HepG2 (cell line): ENCODE results near the gene SLC17A9. TPM values are rescaled to one million over a fixed set of nuclear protein-coding genes. Genes with fewer than 3 reads are reported as not detected.

Source experiments
- ATAC-seq: fragments of 200-7000 bp; cut with Tn5 transposase; 3 replicates; pipeline ENCODE4 v1.9.1; 2020; ENCODE audit warnings: mild to moderate bottlenecking, moderate library complexity
- BruUV-seq: library from RNA; stranded (reverse); fragments of 400-500 nt; replicated peaks from 2 replicates; lab custom pipeline; 2021; lab: Mats Ljungman, UMichigan
- CTCF ChIA-PET: fragments of 300-600 bp; formaldehyde crosslinking; extraction: SDS; loops from one replicate; lab custom pipeline; 2021; ENCODE audit warnings: low total read pairs, inconsistent platforms, low intra/inter-chr PET ratio; lab: Yijun Ruan, JAX
- POLR2A ChIA-PET: fragments of 350-600 bp; sonication (Branson Sonifier 250); formaldehyde crosslinking; loops from one replicate; lab custom pipeline; 2020; ENCODE audit warnings: antibody characterized with exemption, inconsistent platforms; lab: Yijun Ruan, JAX
- DNase-seq: peaks from one replicate; pipeline ENCODE4 v3.0.0-alpha.2; 2015; ENCODE audit warnings: low spot score
- FAIRE-seq: peaks from 3 replicates; lab custom pipeline; 2011; peaks lifted over from hg19 to GRCh38; lab: Jason Lieb, UNC
- H2AFZ ChIP-seq: one replicate; pipeline ENCODE4 v1.6.1; 2011; ENCODE audit warnings: low read length, inconsistent platforms
- H3K27ac ChIP-seq: fragments of 300-600 bp; 3 replicates; pipeline ENCODE4 v1.8.0; 2011; ENCODE audit warnings: mixed run types, mild to moderate bottlenecking, mixed read lengths, low read length, inconsistent platforms; ENCODE audit not compliant: insufficient read depth; ENCODE audit errors: extremely low read length
- H3K27me3 ChIP-seq, 2 experiments: fragments of 200-600 bp in 1 of 2; 2 replicates in 1 of 2; 3 replicates in 1 of 2; pipeline versions ENCODE4 v1.6.0 to v1.8.0; 2011; ENCODE audit warnings: low read length in 2 of 2, mild to moderate bottlenecking in 2 of 2, moderate library complexity in 2 of 2, inconsistent platforms in 1 of 2; ENCODE audit not compliant: insufficient read depth in 2 of 2, control insufficient read depth in 1 of 2
- H3K36me3 ChIP-seq, 2 experiments: fragments of 200-600 bp in 1 of 2; replicated peaks in 1 of 2; 2 replicates in 1 of 2; 3 replicates in 1 of 2; pipeline versions ENCODE4 v1.5.1 to v1.8.0; 2011; ENCODE audit warnings: low read length in 2 of 2, inconsistent platforms in 1 of 2; ENCODE audit not compliant: insufficient read depth in 2 of 2, control insufficient read depth in 1 of 2
- H3K4me1 ChIP-seq: 2 replicates; pipeline ENCODE4 v1.5.1; 2012; ENCODE audit warnings: low read length, inconsistent platforms; ENCODE audit not compliant: insufficient read depth
- H3K4me2 ChIP-seq: 2 replicates; pipeline ENCODE4 v1.6.0; 2011; ENCODE audit warnings: low read depth, low read length, inconsistent platforms
- H3K4me3 ChIP-seq, 3 experiments: fragments of 200-600 bp in 1 of 3; sonication (generic), shearing (Covaris generic) in 1 of 3; replicated peaks in 1 of 3; 2 replicates each; pipeline ENCODE4 v1.5.1; 2011 to 2016; ENCODE audit warnings: low read length in 3 of 3, inconsistent platforms in 2 of 3, low read depth in 2 of 3, mild to moderate bottlenecking in 2 of 3, control low read depth in 1 of 3, mixed read lengths in 1 of 3; ENCODE audit not compliant: insufficient read depth in 1 of 3
- H3K79me2 ChIP-seq: one replicate; pipeline ENCODE4 v1.6.1; 2011; ENCODE audit warnings: low read length, inconsistent platforms; ENCODE audit not compliant: insufficient read depth
- H3K9ac ChIP-seq: 2 replicates; pipeline ENCODE4 v1.6.0; 2011; ENCODE audit warnings: mild to moderate bottlenecking, low read depth, low read length, inconsistent platforms; ENCODE audit not compliant: insufficient read depth
- H3K9me3 ChIP-seq: 2 replicates; pipeline ENCODE4 v1.5.1; 2012; ENCODE audit warnings: mild to moderate bottlenecking, low read length
- H4K20me1 ChIP-seq: 2 replicates; pipeline ENCODE4 v1.6.0; 2011; ENCODE audit warnings: inconsistent platforms, mild to moderate bottlenecking, low read length, moderate library complexity; ENCODE audit not compliant: insufficient read depth
- CEBPB ChIP-seq: IDR thresholded peaks from 2 replicates; pipeline ENCODE4 v1.6.1; 2011; ENCODE audit warnings: low read depth, low read length, improper control_type of control experiment, borderline replicate concordance
- CEBPG ChIP-seq: IDR thresholded peaks from 2 replicates; pipeline ENCODE4 v1.6.1; 2016
- KDM4B ChIP-seq: sonication (generic); formaldehyde crosslinking; IDR thresholded peaks from 2 replicates; pipeline ENCODE4 v1.4.0; 2020; ENCODE audit warnings: missing genetic modification reagents
- NONO ChIP-seq, 2 experiments: fragments of 450-650 bp in 1 of 2; sonication (generic) in 1 of 2; formaldehyde crosslinking in 1 of 2; IDR thresholded peaks in 1 of 2; conservative IDR thresholded peaks in 1 of 2; 2 replicates each; pipeline versions ENCODE4 v1.6.1 to v1.8.0; 2017 to 2022; ENCODE audit warnings: mild to moderate bottlenecking in 1 of 2, missing genetic modification reagents in 1 of 2, moderate library complexity in 1 of 2
- RXRB ChIP-seq: IDR thresholded peaks from 2 replicates; pipeline ENCODE4 v1.6.1; 2016; ENCODE audit warnings: borderline replicate concordance, missing genetic modification reagents, missing compliant biosample characterization
- SAP130 ChIP-seq: IDR thresholded peaks from 2 replicates; pipeline ENCODE4 v1.6.1; 2016; ENCODE audit warnings: low read depth
- SRSF1 ChIP-seq: fragments of 200-400 bp; formaldehyde crosslinking; optimal IDR thresholded peaks from 2 replicates; pipeline ENCODE3; 2017; ENCODE audit warnings: mild to moderate bottlenecking, low read depth, low read length, moderate library complexity
- TAF1 ChIP-seq: sonication (generic); formaldehyde crosslinking; IDR thresholded peaks from 2 replicates; pipeline ENCODE4 v1.4.0; 2020; ENCODE audit warnings: missing genetic modification reagents
- ZNF562 ChIP-seq: sonication (generic); formaldehyde crosslinking; IDR thresholded peaks from 2 replicates; pipeline ENCODE4 v1.8.0; 2022; ENCODE audit warnings: missing genetic modification reagents, borderline replicate concordance
- ZNF883 ChIP-seq: sonication (generic); formaldehyde crosslinking; IDR thresholded peaks from 2 replicates; pipeline ENCODE4 v1.5.1; 2020; ENCODE audit warnings: mild to moderate bottlenecking, missing genetic modification reagents; ENCODE audit errors: not compliant biosample characterization
- WGBS: methylation state at CpG from one replicate; pipeline ENCODE4 v1.1.6; 2017; ENCODE audit warnings: low lambda C conversion rate; 5-methylcytosine and 5-hydroxymethylcytosine counted together
- in situ Hi-C: cut with HindIII; loops from 2 replicates; pipeline ENCODE4 v1.10.0; 2017; ENCODE audit warnings: low pct_unique_long_range_greater_than_20kb; ENCODE audit not compliant: extremely low pct_ligation_motif_present
- intact Hi-C: fragments of 100-400 bp; cut with micrococcal nuclease; formaldehyde crosslinking; loops from one replicate; pipeline ENCODE4 v1.10.0; 2022; ENCODE audit not compliant: unreplicated experiment
- polyA plus RNA-seq, 8 experiments: library from polyadenylated mRNA; depleted of rRNA in 3 of 8; stranded (reverse) in 7 of 8; unstranded in 1 of 8; fragments of >200 nt; fragmentation: Illumina TruSeq in 4 of 8; extraction: Trizol in 4 of 8; gene quantifications; 2 replicates each; pipeline versions ENCODE4 v1.2.1 to v1.2.3, GENCODE V29; 2011 to 2016; ENCODE audit warnings: low read depth in 4 of 8, missing spikeins in 1 of 8, mixed read lengths in 1 of 8; ENCODE audit not compliant: insufficient read depth in 1 of 8
- total RNA-seq, 5 experiments: library from RNA; depleted of rRNA; stranded (reverse); fragments of >200 nt; fragmentation: Illumina TruSeq; extraction: Trizol; gene quantifications; 2 replicates each; pipeline ENCODE4 v1.2.3, GENCODE V29; 2016; ENCODE audit warnings: low read depth in 1 of 5
- TF ChIP-seq, protein P1 (sequence below): sonication (generic); formaldehyde crosslinking; IDR thresholded peaks from 2 replicates; pipeline ENCODE4 v1.5.1; 2020; ENCODE audit warnings: mild to moderate bottlenecking, missing genetic modification reagents, moderate library complexity
- TF ChIP-seq, protein P2 (sequence below): sonication (generic); formaldehyde crosslinking; IDR thresholded peaks from 2 replicates; pipeline ENCODE4 v1.8.0; 2022; ENCODE audit warnings: missing genetic modification reagents, mild to moderate bottlenecking, borderline replicate concordance
- TF ChIP-seq, protein P3 (sequence below): sonication (generic); formaldehyde crosslinking; IDR thresholded peaks from 2 replicates; pipeline ENCODE4 v1.9.0; 2021; ENCODE audit warnings: missing genetic modification reagents, mild to moderate bottlenecking, borderline replicate concordance

Gene SLC17A9
- total and polyA plus RNA-seq, 2 of the 13 experiments (the other 11 are each of a cell fraction or from before 2014, with no cell fraction given) = 110 to 191 TPM

DNA sequence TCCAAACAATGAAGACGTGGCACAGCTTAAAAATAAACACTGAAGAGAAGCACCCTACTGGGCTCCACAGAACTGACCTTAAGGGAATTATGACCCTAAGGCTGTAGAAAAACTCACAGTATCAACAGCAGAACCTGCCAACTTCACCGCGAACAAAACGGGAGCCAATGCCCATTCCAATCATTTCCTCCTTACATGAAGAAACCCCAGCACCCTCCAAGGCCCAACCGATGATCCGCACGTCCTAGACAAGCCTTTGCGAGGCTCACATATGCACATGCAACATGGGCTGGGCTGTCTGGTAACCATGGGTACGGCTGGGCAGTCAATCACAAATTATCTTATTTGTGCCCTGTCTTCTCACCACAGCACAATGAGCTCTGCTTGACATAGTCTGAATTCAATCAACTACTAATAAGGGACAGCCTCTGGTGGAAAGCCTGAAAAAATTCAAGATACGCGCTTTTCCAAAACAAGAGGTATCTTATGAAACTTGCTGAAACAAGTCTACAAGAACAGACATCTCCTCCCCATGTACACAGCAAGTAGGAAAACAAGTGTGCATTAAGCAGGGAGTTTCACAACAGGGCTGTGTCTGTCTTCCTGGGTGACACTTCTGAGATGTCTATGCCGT is 27.9 kb upstream of the SLC17A9 start:
- peak; percentile 18 for ATAC-seq
- TF ChIP-seq TAF1 (CRISPR knock-in tag) = no peak
- TF ChIP-seq KDM4B (CRISPR knock-in tag) = no peak; the same call in 1 of the 2 replicates
- 0 out of 2 replicates have a peak, but pooled peaks have one; percentile 9 for TF ChIP-seq SAP130 (CRISPR knock-in tag)
- TF ChIP-seq, protein P1, sequence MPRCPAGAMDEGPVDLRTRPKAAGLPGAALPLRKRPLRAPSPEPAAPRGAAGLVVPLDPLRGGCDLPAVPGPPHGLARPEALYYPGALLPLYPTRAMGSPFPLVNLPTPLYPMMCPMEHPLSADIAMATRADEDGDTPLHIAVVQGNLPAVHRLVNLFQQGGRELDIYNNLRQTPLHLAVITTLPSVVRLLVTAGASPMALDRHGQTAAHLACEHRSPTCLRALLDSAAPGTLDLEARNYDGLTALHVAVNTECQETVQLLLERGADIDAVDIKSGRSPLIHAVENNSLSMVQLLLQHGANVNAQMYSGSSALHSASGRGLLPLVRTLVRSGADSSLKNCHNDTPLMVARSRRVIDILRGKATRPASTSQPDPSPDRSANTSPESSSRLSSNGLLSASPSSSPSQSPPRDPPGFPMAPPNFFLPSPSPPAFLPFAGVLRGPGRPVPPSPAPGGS (CRISPR knock-in tag) = peak; percentile 80; the same call in 1 of the 2 replicates
- peak; percentile 58; the same call in 1 of the 2 replicates for TF ChIP-seq CEBPB
- TF ChIP-seq, protein P2, sequence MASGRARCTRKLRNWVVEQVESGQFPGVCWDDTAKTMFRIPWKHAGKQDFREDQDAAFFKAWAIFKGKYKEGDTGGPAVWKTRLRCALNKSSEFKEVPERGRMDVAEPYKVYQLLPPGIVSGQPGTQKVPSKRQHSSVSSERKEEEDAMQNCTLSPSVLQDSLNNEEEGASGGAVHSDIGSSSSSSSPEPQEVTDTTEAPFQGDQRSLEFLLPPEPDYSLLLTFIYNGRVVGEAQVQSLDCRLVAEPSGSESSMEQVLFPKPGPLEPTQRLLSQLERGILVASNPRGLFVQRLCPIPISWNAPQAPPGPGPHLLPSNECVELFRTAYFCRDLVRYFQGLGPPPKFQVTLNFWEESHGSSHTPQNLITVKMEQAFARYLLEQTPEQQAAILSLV (CRISPR knock-in tag) = peak; percentile 49; the same call in 1 of the 2 replicates
- no peak for TF ChIP-seq NONO (IDR thresholded peaks at IDR 0.05)
- 0 out of 2 replicates have a peak, but pooled peaks have one; percentile 36 for TF ChIP-seq NONO (CRISPR knock-in tag; conservative IDR thresholded peaks at IDR 0.05)
- TF ChIP-seq, protein P3, sequence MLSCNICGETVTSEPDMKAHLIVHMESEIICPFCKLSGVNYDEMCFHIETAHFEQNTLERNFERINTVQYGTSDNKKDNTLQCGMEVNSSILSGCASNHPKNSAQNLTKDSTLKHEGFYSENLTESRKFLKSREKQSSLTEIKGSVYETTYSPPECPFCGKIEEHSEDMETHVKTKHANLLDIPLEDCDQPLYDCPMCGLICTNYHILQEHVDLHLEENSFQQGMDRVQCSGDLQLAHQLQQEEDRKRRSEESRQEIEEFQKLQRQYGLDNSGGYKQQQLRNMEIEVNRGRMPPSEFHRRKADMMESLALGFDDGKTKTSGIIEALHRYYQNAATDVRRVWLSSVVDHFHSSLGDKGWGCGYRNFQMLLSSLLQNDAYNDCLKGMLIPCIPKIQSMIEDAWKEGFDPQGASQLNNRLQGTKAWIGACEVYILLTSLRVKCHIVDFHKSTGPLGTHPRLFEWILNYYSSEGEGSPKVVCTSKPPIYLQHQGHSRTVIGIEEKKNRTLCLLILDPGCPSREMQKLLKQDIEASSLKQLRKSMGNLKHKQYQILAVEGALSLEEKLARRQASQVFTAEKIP (CRISPR knock-in tag) = no peak
- no peak for TF ChIP-seq ZNF883
- peak; percentile 73 for TF ChIP-seq CEBPG
- no peak for TF ChIP-seq ZNF562 (CRISPR knock-in tag)
- no peak for TF ChIP-seq SRSF1
- no peak for TF ChIP-seq RXRB

More for the DNA sequence above, 27.9 kb upstream of the SLC17A9 start:
- Histone ChIP-seq H3K9me3 (no peaks in the 10 kb centered on the region), H3K4me1 (peaks cover 64% of the 10 kb centered on the region), H3K4me2 (peak overlapping the region; percentile 89), H3K27me3 (peaks cover 0 to 5% of the 10 kb centered on the region in 2 experiments; a peak in 1 of 5 replicates), H4K20me1 (peaks cover 69% of the 10 kb centered on the region), H3K27ac (peak overlapping the region; percentile 90), H3K9ac (peak overlapping the region; percentile 98), H3K79me2 (peaks cover 99% of the 10 kb centered on the region), H3K4me3 (peak overlapping the region; percentile 87 to 99 (median 97)), H2AFZ (no peak overlapping the region), H3K36me3 (peaks cover 1 to 16% of the 10 kb centered on the region in 2 experiments; a peak in 2 of 5 replicates)
- 2% methylated on average over 12 of the region's 12 CpGs for WGBS
- peak; percentile 32 for FAIRE-seq
- ChIA-PET POLR2A (interaction anchor here (1.1 to 6.4 kb wide), 11 partner anchors 8 to 50 kb away, joined by 3 to 118 read pairs (median 5); partner anchors contain the start of genes GID8 and SLC17A9), CTCF (no interaction called here)
- intact Hi-C loops (loop anchor here (2.0 kb wide), 1 partner anchor 30 kb away; no protein-coding TSS in a partner anchor), in situ Hi-C loops (no loop called here)
- peak; percentile 56 for DNase-seq
- BruUV-seq = no TSS peak
